ENCODE measurements around the gene FNDC5.

FNDC5 gene

DNA sequence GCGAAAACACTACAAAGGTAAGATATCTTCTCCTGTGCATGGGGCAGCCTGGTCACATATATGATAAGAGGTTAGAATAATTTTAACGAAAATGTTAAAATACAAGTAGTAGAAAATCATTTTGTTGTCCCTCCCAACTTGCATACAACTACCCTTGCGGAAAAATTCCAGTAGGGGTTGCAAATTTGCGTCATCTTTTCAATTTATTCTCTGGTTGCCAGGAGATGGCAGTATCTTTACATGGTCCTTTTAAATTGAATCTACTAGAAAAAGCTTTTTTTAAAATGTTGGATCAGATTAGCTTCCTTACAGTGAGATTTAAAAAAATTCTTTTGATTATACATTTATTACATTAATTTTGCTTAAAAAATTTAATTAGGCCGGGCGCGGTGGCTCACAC, 42.4 kb downstream of the FNDC5 start:
- H3K4me3 ChIP-seq (replicated peaks; ENCODE audit: low read depth, low read length) = no peak overlapping the region
- no peaks in the 10 kb centered on the region for H3K27me3 ChIP-seq (replicated peaks; ENCODE audit: control insufficient read depth, insufficient read depth, low read length)
- TF ChIP-seq, protein P1, sequence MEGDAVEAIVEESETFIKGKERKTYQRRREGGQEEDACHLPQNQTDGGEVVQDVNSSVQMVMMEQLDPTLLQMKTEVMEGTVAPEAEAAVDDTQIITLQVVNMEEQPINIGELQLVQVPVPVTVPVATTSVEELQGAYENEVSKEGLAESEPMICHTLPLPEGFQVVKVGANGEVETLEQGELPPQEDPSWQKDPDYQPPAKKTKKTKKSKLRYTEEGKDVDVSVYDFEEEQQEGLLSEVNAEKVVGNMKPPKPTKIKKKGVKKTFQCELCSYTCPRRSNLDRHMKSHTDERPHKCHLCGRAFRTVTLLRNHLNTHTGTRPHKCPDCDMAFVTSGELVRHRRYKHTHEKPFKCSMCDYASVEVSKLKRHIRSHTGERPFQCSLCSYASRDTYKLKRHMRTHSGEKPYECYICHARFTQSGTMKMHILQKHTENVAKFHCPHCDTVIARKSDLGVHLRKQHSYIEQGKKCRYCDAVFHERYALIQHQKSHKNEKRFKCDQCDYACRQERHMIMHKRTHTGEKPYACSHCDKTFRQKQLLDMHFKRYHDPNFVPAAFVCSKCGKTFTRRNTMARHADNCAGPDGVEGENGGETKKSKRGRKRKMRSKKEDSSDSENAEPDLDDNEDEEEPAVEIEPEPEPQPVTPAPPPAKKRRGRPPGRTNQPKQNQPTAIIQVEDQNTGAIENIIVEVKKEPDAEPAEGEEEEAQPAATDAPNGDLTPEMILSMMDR (IDR thresholded peaks at IDR 0.05; ENCODE audit: insufficient read depth, low read length, poor library complexity, severe bottlenecking) = no peak
- H3K36me3 ChIP-seq (ENCODE audit: control insufficient read depth, insufficient read depth, low read length) = peaks cover 11% of the 10 kb centered on the region
- no peak for DNase-seq (ENCODE audit: extremely low read depth, insufficient read length)

DNA sequence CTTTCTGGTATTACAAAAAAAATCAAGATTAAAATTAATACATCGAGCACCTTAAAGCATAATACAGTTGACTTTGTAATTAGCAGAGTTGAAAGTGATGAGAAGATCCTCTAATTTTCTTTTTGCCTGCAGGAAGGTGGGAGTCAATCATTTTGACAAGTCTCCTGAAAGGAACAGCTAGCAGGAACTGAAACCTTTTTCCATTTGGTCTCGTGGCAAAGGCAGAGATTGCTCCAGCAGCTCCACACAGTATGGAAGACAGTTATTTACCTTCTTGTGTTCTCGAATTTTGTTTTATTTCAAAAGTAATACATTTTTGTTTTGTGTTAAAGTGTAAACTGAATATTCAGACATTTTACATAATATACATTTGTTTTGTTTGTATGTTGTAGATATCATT, 45.5 kb downstream of the FNDC5 start:
- H3K36me3 ChIP-seq (ENCODE audit: control insufficient read depth, insufficient read depth, low read length) = peaks cover 9% of the 10 kb centered on the region

DNA sequence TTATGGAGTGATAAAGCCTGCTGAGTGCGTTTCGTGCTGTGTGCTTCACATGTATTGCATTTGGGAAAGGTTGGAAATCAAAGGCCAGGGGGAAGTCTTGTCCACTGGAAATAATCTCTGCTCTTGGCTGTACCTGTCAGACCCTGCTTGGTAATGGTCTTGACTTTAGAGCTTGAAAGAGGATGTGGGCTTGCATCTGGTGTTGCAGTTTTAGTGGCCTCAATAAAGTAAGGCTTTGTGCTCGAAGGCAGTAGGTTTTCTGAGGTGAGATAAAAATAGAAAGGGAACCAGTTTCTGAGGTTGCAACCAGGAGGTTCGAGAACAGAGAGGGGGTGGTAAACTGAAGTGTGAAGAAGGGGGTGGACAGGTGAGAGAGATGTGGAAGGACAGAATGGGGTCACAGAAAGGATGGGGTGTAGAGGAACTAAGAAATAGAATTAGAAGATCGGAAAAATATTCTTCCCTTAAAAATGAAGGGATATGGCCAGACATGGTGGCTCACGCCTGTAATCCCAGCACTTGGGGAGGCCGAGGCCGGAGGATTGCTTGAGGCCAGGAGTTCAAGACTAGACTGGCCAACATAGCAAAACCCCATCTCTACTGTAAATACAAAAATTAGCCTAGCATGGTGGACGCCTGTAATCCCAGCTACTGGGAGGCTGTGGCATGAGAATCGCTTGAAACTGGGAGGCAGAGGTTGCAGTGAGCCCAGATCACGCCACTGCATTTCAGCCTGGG, 51.7 kb downstream of the FNDC5 start:
- no peaks in the 10 kb centered on the region; the same call in none of the 2 replicates for H3K36me3 ChIP-seq (ENCODE audit: control insufficient read depth, insufficient read depth, low read length)
- peak overlapping the region; percentile 94 for H3K4me3 ChIP-seq (replicated peaks; ENCODE audit: low read depth, low read length)
- DNase-seq (ENCODE audit: extremely low read depth, insufficient read length) = peak; percentile 69
- TF ChIP-seq, protein P1 (IDR thresholded peaks at IDR 0.05; ENCODE audit: insufficient read depth, low read length, poor library complexity, severe bottlenecking) = no peak
- no peaks in the 10 kb centered on the region for H3K27me3 ChIP-seq (replicated peaks; ENCODE audit: control insufficient read depth, insufficient read depth, low read length)

More for the DNA sequence above, 45.5 kb downstream of the FNDC5 start:
- TF ChIP-seq, protein P1 (IDR thresholded peaks at IDR 0.05; ENCODE audit: insufficient read depth, low read length, poor library complexity, severe bottlenecking) = no peak
- Histone ChIP-seq H3K4me3 (replicated peaks; ENCODE audit: low read depth, low read length) (no peak overlapping the region), H3K27me3 (replicated peaks; ENCODE audit: control insufficient read depth, insufficient read depth, low read length) (no peaks in the 10 kb centered on the region)
- no peak for DNase-seq (ENCODE audit: extremely low read depth, insufficient read length)

DNA sequence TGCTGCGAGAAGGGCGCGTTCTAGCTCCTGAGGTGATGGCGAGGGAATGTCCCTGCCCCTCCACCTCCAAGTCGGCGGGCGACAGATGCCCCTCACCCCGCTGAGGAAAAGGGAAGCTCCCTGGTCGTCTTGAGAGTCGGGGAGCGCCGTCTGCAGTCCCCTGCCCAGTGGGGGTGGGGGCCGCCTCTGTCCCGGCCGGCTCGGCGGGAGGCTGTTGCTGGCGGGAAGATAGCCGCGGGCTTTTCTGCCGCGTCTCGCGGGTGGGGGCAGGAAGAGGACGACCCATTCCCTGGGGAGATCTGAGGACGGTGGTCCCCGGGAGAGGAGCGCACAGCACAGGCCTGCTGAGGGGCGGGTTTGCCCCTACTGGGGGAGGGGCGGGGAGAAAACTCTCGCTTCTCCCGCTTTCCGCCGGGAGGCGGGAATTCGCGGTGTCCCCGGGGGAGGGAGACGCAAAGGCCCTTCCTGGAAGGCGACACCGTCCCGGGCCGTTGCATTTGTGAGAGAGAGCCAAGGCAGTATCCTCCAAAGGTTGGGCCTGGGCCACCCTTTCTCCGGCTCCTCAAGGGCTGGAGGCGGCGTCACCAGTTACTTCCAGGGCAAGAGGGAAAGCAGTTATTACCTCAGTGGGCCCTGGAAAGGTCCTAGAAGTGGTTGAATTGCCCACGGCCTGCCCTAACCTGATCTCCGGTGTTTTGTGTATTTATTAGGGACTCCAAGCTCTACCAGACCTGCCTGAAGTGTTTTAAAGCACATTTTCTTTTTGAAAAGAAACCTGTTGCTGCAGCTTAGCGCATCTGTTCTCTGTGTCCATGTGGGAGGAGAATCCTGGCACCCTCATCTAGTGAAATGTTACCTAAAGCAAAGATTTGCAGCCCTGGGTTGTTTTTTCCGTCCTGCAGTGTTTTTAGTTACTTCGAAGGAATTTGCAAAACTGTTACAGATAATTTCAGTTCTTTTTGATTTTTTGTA, 52.6 kb downstream of the FNDC5 start:
- H3K36me3 ChIP-seq (ENCODE audit: control insufficient read depth, insufficient read depth, low read length) = no peaks in the 10 kb centered on the region; the same call in none of the 2 replicates
- H3K4me3 ChIP-seq (replicated peaks; ENCODE audit: low read depth, low read length) = peak overlapping the region; percentile 94
- H3K27me3 ChIP-seq (replicated peaks; ENCODE audit: control insufficient read depth, insufficient read depth, low read length) = no peaks in the 10 kb centered on the region
- no peak for DNase-seq (ENCODE audit: extremely low read depth, insufficient read length)
- TF ChIP-seq, protein P1 (IDR thresholded peaks at IDR 0.05; ENCODE audit: insufficient read depth, low read length, poor library complexity, severe bottlenecking) = no peak

DNA sequence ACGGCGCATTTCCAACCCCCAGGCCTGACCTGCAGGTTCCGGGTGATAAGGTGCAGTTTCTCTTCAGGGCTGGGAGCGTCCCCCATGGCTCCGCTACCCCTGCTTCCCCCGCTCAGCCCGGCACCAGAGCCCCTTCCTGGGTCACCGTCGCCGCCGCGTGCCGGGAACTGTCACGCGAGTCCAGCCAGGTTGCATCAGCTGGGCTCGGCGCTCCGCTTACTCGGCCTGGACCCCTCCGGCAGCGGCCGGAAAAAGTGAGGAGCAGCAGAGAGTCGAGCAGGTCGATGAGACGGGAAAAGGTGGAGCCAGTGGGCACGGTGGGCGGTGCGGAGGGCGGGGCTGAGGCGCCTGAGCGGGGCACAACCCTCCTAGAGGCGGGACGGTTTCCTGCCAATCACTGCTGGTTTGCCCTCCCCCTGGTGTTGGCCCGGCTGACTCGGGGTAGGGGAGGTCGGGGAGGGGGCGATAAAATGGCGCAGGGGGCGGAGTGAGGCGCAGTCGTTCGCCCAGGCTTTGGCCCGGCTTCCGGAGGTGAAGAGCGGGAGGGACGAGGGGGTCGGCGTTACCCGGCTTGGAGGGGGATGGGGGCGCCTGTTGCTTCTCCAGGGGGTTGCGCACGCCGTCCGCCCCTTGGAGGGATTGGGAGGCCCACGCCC, 53.4 kb downstream of the FNDC5 start, which contains the start of the genes S100PBP and YARS1:
Gene S100PBP (plus strand): TSS at position 495 of the 656 bp plus-strand sequence. CDS start 8,447 bp downstream, outside the sequence.
Gene YARS1 (minus strand): TSS at position 200 of the 656 bp plus-strand sequence. CDS start 114 bp downstream, at position 86.
- no peaks in the 10 kb centered on the region for H3K27me3 ChIP-seq (replicated peaks; ENCODE audit: control insufficient read depth, insufficient read depth, low read length)
- DNase-seq (ENCODE audit: extremely low read depth, insufficient read length) = peak; percentile 100
- H3K4me3 ChIP-seq (replicated peaks; ENCODE audit: low read depth, low read length) = peak within 1 kb of the TSS; percentile 94
- TF ChIP-seq, protein P1 (IDR thresholded peaks at IDR 0.05; ENCODE audit: insufficient read depth, low read length, poor library complexity, severe bottlenecking) = no peak
- H3K36me3 ChIP-seq (ENCODE audit: control insufficient read depth, insufficient read depth, low read length) = no peaks in the 10 kb centered on the region; the same call in none of the 2 replicates

Data from GM06990 (cell line).